Measurements from ENCODE around the gene TSSK2.

TSSK2 gene

DNA sequence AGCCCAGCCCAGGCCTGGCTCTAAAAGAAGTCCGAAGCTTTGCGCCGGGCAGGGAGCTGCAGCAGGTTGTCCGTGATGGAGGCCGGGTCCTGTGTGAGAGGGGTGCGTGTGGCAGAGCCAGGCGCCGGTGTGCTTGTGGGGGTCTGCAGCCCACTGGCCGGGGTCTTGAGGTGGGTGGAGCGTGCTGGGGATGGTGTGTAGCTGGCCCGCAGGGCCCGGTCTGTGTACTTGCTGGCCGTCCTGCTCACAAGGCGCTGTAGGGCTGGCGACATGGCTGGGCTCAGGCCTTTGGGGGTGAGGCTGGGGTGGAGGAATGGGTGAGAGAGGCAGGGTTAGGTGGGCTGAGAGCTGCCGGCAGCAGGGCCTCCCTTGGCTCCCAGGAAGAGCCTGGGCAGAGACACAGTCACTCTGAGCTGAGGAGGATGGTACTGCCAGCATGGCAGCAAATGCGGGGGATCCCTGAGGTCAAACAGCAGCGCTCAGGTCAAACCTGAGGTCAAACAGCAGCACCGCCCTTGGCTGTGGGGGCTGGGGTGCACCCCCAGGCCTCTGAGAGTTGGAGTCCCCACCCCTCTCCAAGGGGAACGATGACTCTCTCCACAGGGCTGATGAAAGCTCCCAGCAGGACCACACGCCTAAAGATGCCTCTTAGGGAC, 3.2 kb downstream of the TSSK2 start:
- Histone ChIP-seq H3K4me3 (replicated peaks; ENCODE audit: low read depth, low read length) (no peak overlapping the region), H3K27me3 (replicated peaks; ENCODE audit: control insufficient read depth, insufficient read depth, low read length) (no peaks in the 10 kb centered on the region), H3K36me3 (ENCODE audit: control insufficient read depth, insufficient read depth, low read length) (peaks cover 45% of the 10 kb centered on the region)
- TF ChIP-seq CTCF (IDR thresholded peaks at IDR 0.05; ENCODE audit: insufficient read depth, low read length, poor library complexity, severe bottlenecking): no peak
- no peak for DNase-seq (ENCODE audit: extremely low read depth, insufficient read length)

DNA sequence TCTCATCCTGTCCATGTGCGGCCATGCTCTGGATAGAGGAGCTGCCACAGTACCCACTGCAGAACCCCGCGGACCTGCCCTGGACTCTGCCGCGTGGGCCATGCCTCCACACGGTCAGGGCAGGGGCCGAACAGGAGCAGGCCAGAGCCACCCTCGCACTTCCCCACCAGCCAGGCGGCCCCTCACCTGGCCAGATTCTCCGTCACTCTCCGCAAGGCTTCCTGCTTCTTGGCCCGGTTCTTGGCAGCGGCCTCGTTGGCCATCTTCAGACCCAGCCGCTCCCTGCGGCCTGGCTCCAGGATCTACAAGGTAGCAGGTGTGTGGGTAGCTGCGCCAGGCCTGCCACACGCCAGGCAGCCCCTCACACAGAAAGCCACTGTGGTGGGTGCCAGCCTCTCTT, 3.8 kb downstream of the TSSK2 start:
- TF ChIP-seq CTCF (IDR thresholded peaks at IDR 0.05; ENCODE audit: insufficient read depth, low read length, poor library complexity, severe bottlenecking): no peak
- Histone ChIP-seq H3K36me3 (ENCODE audit: control insufficient read depth, insufficient read depth, low read length) (peaks cover 50% of the 10 kb centered on the region), H3K27me3 (replicated peaks; ENCODE audit: control insufficient read depth, insufficient read depth, low read length) (no peaks in the 10 kb centered on the region), H3K4me3 (replicated peaks; ENCODE audit: low read depth, low read length) (no peak overlapping the region)
- DNase-seq (ENCODE audit: extremely low read depth, insufficient read length): no peak

DNA sequence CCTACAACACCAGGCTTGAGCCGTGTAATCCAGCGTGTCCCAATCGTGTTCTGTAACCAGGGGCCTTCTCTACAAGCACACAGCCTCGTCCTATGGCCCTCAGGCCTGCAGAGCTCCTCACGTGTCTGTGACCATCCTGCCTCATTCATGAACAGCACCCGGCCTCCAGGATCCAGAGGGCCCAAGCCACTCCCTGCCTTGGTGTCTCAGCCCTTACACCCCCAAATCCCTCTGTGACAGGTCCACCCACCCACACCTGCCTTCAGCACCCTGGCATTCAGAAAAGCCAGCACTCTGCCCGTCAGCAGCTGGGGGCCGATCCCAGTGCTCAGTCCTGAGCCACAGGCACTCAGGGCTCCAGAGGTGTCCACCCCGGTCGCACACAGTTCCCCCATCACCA, 5.8 kb downstream of the TSSK2 start:
- Histone ChIP-seq H3K4me3 (replicated peaks; ENCODE audit: low read depth, low read length) (no peak overlapping the region), H3K36me3 (ENCODE audit: control insufficient read depth, insufficient read depth, low read length) (peaks cover 55% of the 10 kb centered on the region)
- no peak for DNase-seq (ENCODE audit: extremely low read depth, insufficient read length)

DNA sequence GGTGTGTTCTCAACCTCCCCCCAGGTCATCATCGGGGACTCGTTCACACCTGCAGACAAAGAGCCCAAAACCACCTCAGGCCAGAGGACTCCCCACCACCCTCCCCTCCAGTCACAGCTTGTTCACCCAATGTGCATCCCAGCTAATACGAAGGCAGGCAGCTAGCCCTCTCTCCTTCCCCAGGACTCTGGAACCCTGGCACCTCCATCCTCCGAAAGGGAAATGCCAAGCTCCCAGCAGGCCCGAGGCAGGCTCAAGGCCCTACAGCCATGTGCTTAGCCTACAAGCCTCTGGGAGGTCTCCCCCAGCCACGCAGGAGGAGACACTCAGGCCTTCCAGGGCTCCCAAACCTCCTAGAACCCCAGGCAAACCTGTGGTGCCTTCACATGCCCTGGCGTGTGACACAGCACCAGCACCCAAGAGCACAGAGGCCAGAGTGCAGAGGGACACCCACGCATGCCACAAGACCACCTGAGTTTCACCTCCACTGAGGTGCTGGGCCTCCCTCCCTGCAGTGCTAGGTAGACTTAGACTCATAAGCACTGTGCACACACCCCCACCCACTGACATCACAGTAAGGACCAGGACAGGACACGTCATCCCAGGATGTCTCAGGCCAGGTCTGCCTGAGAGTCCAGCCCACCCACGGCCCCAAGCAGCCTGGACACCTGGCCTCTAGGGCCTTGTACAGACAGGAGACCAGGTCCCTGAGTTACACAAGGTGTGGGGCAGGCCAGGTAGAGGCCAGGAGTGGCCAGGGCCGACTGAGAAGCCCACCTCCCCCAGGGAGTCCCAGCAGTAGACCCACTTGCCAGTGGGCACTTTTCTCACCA, 6.5 kb downstream of the TSSK2 start:
- no peak for DNase-seq (ENCODE audit: extremely low read depth, insufficient read length)
- no peak for TF ChIP-seq CTCF (IDR thresholded peaks at IDR 0.05; ENCODE audit: insufficient read depth, low read length, poor library complexity, severe bottlenecking)
- H3K36me3 ChIP-seq (ENCODE audit: control insufficient read depth, insufficient read depth, low read length): peaks cover 57% of the 10 kb centered on the region

More for the DNA sequence above, 5.8 kb downstream of the TSSK2 start:
- H3K27me3 ChIP-seq (replicated peaks; ENCODE audit: control insufficient read depth, insufficient read depth, low read length): no peaks in the 10 kb centered on the region
- TF ChIP-seq CTCF (IDR thresholded peaks at IDR 0.05; ENCODE audit: insufficient read depth, low read length, poor library complexity, severe bottlenecking): no peak

DNA sequence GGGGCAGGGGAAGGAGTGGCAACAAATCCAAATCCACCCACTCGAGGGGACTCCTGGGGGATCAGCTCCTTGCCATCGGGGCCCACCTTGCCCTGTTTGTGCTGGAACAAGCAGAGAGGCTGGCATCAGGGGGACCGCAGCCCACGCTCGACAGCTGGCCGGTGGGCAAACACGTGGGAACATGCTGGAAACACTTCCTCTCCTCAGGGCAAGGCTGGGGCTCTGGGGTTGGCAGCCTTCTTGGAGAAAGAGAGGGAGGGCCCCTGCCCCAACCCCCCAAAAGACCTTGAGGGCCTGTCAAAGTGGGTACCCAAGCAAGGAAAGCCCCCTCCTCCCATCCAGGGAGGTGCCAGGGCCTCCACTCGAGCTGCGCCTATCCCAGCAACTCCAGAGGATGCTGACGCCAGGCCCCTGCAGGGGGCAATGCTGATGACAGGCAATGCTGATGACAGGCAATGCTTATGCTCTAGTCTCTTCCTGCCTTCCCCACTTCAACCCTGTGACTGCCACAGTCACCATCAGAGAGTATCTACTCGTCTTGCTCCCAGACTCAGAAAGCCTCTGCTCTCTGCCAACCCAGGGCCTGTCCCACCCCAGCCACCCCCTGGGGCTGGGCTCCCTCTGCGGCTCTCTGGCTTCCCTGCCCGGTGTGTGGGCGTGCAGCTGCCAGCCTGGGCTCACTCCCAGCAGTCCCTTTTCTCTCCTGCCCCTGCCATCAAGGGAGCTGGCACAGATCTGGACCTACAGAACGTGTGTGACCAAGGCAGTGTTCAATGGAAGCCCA, 7.3 kb downstream of the TSSK2 start:
- Histone ChIP-seq H3K27me3 (replicated peaks; ENCODE audit: control insufficient read depth, insufficient read depth, low read length) (no peaks in the 10 kb centered on the region), H3K4me3 (replicated peaks; ENCODE audit: low read depth, low read length) (no peak overlapping the region), H3K36me3 (ENCODE audit: control insufficient read depth, insufficient read depth, low read length) (peaks cover 54% of the 10 kb centered on the region)
- DNase-seq (ENCODE audit: extremely low read depth, insufficient read length): no peak
- TF ChIP-seq CTCF (IDR thresholded peaks at IDR 0.05; ENCODE audit: insufficient read depth, low read length, poor library complexity, severe bottlenecking): no peak

More for the DNA sequence above, 6.5 kb downstream of the TSSK2 start:
- H3K4me3 ChIP-seq (replicated peaks; ENCODE audit: low read depth, low read length): no peak overlapping the region
- H3K27me3 ChIP-seq (replicated peaks; ENCODE audit: control insufficient read depth, insufficient read depth, low read length): no peaks in the 10 kb centered on the region

Data from GM06990 (cell line).